Peyer's patch (tissue), 4 donors: Measurements from ENCODE around the gene SON.

Experiments
- CTCF ChIP-seq, 6 experiments: fragments of 450-650 bp in 4 of 6; fragments of 200-600 bp in 2 of 6; sonication (generic) in 1 of 6; IDR thresholded peaks; one replicate each; pipeline ENCODE4 v1.5.1; 2017 to 2019; ENCODE audit warnings: antibody characterized with exemption in 6 of 6, mild to moderate bottlenecking in 3 of 6, moderate library complexity in 1 of 6
- POLR2A ChIP-seq, 2 donors: fragments of 450-650 bp; IDR thresholded peaks; one replicate each; pipeline ENCODE4 v1.5.1; 2017; ENCODE audit warnings: antibody characterized with exemption in 2 of 2, mild to moderate bottlenecking in 2 of 2, moderate library complexity in 2 of 2

GRCh38 chr21:33554236-33554981, 11.6 kb downstream of the SON start:
- TF ChIP-seq CTCF (IDR thresholded peaks at IDR 0.05) (no peak), POLR2A (IDR thresholded peaks at IDR 0.05) (no peak)
